Activated CD4-positive, CD25-positive, alpha-beta regulatory T cell treated with anti-CD3 and anti-CD28 coated beads, Interleukin-2, amount 50 U/mL, for 72 hours (primary cell): ENCODE results near the gene VWA5B2.

ENCODE experiments used
- DNase-seq: peaks from one replicate; pipeline ENCODE4 v3.0.0; 2021

Gene VWA5B2

DNA sequence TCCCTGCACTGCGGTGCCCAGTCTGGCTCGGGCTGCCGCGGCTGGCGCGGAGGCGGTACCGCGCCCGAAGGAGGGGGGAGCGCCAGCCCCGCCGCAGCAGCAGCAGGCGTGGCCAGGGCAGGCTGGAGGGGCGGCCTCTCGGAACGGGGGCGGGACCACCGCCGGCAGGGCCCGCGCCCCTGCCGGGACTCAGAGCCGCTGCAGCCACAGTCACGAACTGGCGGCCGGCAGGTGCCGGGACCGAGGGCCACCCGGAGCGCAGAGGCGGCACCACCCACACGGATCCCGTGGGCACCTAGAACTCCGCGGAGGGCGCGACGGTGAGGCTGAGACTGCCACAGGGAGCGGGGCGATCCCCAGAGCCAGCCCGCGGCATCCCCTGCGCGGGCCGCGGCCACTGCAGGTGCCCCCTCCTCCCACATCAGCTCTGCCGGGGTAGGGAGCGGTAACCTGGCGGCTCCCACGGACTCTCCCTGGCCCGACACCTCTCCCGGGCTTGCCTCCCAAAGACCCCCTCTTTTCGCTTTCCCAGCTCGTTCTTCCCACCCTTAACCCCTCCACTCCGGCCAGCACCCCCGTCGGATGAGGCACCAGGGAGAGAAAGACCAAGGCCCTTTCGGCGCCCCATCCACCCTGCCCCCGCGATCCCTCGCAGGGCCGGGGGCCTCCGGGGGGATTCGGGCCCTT is at the start of gene VWA5B2:
VWA5B2 (plus strand) TSS at position 192 of the 687 bp plus-strand sequence. CDS start 944 bp downstream, outside the sequence.
- peak; percentile 56 for DNase-seq

DNA sequence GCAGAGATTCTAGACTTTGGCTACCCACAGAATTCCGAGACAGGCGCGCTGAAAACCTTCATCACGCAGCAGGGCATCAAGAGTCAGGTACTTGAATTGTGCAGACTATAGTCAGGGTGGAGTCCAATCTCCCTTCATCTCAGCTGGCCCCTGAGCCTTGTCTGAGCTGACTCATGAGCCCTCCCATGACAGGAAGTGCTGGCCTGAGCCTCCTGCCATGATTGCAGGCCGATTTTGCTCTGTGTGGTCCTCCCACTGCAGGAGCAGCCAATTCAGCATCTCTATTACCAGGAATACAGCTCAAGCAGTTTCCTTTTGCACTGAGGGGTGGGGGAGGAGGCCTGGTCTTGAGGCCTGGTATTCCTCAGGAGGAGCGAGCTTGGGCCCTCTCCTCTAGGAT is 49.2 kb upstream of the VWA5B2 start:
- DNase-seq: no peak

DNA sequence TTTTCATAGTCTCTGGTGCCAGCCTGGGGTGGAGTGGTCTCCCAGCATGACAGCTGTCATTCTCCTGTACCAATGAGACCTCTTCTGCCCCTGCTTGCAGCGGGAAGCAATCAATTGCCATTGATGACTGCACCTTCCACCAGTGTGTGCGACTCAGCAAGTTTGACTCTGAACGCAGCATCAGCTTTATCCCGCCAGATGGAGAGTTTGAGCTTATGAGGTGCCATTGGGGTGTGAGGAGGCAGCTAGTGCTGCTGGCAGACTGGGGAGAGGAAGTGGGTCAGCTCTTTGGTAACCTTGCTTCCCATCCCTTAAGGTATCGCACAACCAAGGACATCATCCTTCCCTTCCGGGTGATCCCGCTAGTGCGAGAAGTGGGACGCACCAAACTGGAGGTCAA is 47.8 kb upstream of the VWA5B2 start:
- no peak for DNase-seq

GRCh38 chr3:184183679-184184078 is 45.7 kb upstream of the VWA5B2 start:
- DNase-seq: no peak

DNA sequence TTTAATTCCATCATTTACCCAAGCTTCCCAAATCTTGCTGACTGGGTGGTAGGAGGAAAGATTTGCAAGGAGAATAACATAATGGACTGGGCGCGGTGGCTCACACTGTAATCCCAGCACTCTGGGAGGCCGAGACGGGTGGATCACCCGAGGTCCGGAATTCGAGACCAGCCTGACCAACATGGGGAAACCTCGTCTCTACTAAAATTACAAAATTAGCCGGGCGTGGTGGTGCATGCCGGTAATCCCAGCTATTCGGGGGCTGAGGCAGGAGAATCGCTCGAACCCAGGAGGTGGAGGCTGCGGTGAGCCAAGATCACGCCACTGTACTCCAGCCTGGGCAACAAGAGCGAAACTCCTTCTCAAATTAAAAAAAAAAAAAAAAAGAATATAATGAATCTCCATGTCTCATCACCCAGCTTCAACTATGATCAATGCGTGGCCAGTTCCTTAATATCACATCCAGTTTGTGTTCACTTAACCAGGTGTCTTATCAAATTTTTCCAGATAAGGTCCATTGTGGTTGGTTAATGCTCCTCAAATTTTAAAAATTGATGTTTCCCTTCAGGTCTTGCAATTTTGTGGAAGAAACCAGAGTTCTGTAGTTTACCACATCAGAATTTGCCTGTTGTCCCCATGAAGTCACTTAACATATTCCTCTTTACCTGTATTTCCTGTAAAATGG is 44.7 kb upstream of the VWA5B2 start:
- no peak for DNase-seq

GRCh38 chr3:184185461-184186183 is 43.8 kb upstream of the VWA5B2 start:
- DNase-seq: peak; percentile 99

DNA sequence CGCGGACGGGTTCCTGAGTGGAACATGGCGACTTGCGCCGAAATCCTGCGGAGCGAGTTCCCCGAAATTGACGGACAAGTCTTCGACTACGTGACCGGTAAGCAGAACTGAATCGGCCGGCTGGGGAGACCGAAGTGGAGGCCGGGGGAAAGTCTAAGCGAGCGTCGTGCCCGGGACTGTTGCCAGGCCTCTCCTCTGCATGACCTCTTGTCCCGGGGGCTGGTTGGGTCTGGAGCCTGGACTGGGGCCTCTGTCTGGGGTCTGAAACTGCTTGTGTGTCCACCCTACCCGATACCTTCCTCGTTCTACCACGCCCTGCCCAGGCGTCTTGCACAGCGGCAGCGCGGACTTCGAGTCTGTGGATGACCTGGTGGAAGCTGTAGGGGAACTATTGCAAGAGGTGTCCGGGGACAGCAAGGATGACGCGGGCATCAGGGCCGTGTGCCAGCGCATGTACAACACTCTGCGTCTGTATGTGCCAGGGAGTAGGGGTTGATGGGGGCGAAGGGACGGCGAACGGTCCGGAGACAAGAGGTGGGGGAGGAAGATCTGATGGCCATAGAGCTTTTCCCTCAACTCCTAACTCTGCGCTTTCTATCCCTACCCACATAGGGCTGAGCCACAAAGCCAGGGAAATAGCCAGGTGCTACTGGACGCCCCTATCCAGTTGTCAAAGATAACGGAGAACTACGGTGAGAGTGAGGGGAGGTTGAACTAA is 43.0 kb upstream of the VWA5B2 start, which contains the start of gene ABCF3:
ABCF3 (plus strand) TSS at position 16 of the 718 bp plus-strand sequence; CDS start at position 25, 9 bp downstream.
- no peak for DNase-seq

DNA sequence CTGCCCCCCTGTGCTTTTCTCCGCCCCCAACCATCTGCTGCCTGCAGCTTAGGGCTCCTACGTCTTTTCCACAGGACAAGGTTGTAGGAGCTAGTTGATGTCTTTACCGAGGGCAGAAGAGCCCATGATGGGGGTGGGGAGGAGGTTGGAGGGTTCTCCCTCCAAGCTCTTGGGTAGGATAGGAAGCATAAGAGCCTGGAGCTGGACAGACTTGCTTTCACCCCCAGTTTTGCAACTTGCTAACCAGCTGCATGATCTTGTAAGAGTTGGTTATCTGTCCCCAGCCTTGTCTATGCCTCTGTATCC is 42.5 kb upstream of the VWA5B2 start:
- DNase-seq: no peak

GRCh38 chr3:184188080-184188479 is 41.3 kb upstream of the VWA5B2 start:
- DNase-seq: no peak

DNA sequence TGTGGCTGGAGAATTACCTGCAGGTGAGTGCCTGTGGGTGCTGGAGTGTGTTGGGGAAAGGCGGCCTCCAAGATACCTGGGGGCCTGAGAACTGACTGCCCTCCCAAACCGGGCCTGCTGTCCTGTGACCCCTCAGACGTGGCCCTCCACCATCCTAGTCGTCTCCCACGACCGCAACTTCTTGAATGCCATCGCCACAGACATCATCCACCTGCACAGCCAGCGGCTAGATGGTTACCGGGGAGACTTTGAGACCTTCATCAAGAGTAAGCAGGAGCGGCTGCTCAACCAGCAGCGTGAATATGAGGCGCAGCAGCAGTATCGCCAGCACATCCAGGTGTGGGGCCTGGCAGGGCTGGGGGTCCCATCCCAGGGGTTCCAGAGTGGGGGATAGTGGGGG is 40.0 kb upstream of the VWA5B2 start:
- no peak for DNase-seq

DNA sequence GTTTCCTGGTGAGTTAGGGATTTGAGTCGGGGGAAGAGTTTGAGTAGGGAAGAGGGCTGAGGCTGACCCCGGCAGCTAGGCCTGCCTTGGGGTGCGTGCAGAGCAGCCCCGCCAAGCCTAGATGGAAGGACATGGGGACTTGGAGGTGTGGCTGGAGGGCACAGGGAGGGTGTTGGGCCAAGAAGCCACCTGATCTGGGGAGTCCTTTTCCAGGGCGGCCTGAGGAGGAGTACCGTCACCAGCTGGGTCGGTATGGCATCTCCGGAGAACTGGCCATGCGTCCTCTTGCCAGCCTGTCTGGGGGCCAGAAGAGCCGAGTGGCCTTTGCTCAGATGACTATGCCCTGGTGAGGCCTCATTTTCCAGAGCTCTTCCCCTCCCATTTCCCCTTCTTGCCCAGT is 36.5 kb upstream of the VWA5B2 start:
- DNase-seq: no peak

DNA sequence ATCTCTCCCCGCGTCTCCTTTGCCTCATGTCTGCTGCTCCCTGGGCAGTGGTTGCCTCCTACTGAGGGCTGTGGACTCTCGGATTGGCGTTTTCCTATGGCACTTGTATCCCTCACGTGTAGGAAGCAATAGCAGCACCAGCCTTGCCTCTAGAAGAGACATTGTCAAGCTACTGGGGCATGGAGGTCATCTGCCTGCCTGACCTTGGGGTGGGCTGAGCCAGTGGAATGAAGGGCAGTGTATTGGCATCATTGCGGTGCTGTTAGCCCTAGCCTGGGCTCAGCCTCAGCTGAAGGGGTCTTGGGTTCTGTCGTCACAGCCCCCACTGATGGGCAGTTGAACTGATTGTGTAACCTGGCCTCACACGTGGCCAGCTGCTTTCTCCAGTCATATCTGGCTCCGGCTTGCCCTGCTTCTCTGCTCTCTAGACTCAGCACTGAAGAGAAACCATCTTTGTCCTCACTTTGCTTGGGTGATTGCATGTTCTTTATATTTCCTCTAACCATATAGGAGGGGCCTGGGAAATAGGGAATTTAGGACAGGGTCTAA is 35.3 kb upstream of the VWA5B2 start:
- DNase-seq: no peak

GRCh38 chr3:184196536-184196935 is 32.8 kb upstream of the VWA5B2 start:
- DNase-seq: no peak

- DNase-seq: no peak
Measured at GRCh38 chr3:184198509-184198908, 30.9 kb upstream of the VWA5B2 start.

- no peak for DNase-seq
Measured at GRCh38 chr3:184200825-184201224, 28.6 kb upstream of the VWA5B2 start.

GRCh38 chr3:184203526-184203925 is 25.9 kb upstream of the VWA5B2 start:
- DNase-seq: no peak

DNA sequence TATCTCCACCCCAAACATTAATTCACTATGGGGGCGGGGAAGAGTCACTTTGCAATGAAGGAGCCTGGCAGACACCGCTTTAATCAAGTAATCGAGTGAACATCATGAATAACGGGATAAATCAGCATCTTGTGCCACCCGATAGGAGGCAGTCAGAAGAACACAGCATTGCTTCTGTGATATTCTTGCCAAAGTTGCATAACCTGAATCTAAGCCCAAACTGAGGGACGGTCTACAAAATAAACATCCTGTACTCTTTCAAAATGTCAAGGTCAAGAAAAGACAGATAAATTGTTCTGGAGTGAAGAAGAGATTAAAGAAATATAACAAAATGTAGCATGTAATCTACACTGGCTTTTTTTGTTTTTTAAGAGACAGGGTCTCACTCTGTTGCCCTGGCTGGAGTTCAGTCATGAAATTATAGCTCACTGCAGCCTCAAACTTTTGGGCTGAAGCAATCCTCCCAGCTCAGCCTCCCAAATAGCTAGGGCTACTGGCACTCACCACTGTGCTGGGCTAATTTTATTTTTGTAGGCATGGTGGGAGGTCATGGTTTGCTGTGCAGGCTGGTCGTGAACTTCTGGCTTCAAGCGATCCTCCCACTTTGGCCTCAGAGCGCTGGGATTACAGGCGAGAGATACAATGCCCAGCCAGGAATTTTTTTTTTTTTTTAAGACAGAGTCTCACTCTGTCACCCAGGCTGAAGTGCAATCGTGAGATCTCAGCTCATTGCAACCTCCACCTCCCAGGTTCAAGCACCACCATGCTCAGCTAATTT is 20.1 kb upstream of the VWA5B2 start:
- DNase-seq: no peak

- no peak for DNase-seq
Measured at GRCh38 chr3:184211297-184211696, 18.1 kb upstream of the VWA5B2 start.

DNA sequence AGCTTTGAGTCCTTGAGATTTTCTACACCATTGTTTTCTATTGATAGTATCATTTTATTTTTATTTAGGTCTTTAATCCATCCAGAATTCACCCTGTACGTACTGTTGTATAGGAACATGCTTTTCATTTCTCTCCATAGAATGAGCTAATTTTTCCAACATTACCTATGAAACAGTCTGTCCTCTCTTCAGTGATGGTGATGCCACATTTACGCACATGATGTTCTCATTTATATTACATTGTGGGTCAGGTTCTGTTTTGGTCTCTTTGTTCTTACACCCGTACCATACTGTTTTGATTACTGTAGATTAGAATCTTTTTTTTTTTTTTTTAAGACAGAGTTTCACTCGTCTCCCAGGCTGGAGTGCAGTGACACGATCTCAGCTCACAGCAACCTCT is 17.7 kb upstream of the VWA5B2 start:
- DNase-seq: no peak

GRCh38 chr3:184218814-184219213 is 10.6 kb upstream of the VWA5B2 start:
- DNase-seq: no peak

GRCh38 chr3:184222521-184222920 is 6.9 kb upstream of the VWA5B2 start:
- no peak for DNase-seq

- DNase-seq: no peak
Measured at GRCh38 chr3:184223946-184224345, 5.4 kb upstream of the VWA5B2 start.
